Stimulated activated CD4-positive, alpha-beta T cell treated with anti-CD3 and anti-CD28 coated beads, Interleukin-12 subunit alpha, Interleukin-12 subunit beta, amount 100 ng/mL, for 48 hours (primary cell): ENCODE measurements around the gene EVI5.
"Not testable (repeated sequence)": the region's sequence is repeated elsewhere in the genome, so short reads cannot be mapped to it uniquely, and the experiment has no call there.

ENCODE experiments used
- DNase-seq, 3 donors: peaks; one replicate each; pipeline ENCODE4 v3.0.0-alpha.2; 2020; ENCODE audit warnings: low read depth in 2 of 3, low spot score in 1 of 3

Gene EVI5

DNA sequence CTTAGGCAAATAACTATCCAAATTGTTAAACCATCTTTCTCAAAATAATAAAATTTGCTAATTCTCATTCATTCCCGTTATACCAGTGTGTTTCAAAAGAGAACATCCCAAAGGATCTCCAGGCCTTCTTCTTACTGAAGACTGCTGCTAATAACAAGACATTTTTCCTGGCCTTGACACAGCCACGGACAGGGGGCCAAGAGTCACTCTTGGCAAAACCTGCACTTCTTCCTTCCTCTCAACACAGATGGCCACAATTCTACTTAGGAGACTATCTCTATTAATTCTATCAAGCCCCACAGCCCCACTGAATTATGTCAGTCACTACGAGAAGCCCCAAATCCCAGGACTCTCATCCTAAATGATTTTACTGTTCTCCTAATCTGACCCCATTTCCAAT, 86.0 kb downstream of the EVI5 start:
- DNase-seq = no peak

- DNase-seq = no peak
Observed at GRCh38 chr1:92695104-92695503, 89.8 kb downstream of the EVI5 start.

DNA sequence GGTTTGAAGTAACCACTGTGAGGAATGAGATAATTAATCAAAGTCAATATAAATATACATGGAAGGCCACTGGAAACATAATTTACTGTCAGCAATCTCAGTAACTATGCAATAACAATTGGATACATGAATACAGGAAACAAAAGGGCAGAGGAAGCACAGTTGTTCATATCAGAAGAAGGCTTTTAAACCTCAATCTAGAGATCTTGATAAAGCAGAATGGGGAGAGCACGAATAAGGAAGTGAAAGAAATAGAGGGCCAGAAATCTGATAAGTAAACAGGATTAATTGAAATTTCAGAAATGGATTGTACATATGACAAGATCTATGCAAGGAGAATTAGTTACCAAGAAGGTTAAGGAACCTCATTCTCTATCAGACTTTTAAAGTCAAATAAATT, 93.0 kb downstream of the EVI5 start:
- DNase-seq = no peak

- DNase-seq = no peak
Observed at GRCh38 chr1:92690212-92690906, 94.5 kb downstream of the EVI5 start.

- DNase-seq = no peak
Observed at GRCh38 chr1:92679980-92680379, 104.9 kb downstream of the EVI5 start.

DNA sequence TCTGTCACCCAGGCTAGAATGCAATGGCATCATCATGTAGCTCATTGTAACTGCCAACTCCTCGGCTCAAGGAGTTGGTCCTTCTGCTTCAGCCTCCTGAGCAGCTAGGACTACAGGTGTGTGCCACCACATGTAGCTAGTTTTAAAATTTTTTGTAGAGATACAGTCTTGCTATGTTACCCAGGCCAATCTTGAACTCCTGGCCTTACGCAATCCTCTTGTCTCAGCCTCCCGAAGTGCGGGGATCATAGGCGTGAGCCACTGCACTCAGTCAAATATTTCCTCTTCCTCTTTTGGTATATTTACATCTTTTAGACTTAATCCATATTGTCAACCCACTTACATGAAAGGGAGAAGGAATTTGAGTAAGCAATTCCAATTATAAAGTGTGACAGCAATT, 121.1 kb downstream of the EVI5 start:
- DNase-seq = no peak

DNA sequence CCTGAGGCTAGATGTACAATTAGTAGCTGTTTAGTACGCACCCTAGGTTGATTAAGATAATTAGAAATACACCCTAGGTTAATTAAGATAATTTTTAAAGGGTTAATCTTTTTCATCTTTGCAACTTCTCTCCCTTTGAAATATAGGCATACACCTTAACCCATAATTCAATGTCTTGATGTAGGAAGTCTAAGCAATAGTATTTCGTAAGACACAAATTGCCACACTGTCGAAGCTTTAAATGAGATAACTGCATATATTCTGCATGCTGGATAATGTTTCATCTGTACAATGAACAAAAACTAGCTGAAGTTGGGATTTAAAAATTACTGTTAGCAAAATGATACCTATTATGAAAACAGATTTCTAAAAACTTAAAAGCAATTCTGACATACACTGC, 122.9 kb downstream of the EVI5 start:
- DNase-seq = no peak

GRCh38 chr1:92657701-92658100, 127.2 kb downstream of the EVI5 start:
- DNase-seq = no peak

DNA sequence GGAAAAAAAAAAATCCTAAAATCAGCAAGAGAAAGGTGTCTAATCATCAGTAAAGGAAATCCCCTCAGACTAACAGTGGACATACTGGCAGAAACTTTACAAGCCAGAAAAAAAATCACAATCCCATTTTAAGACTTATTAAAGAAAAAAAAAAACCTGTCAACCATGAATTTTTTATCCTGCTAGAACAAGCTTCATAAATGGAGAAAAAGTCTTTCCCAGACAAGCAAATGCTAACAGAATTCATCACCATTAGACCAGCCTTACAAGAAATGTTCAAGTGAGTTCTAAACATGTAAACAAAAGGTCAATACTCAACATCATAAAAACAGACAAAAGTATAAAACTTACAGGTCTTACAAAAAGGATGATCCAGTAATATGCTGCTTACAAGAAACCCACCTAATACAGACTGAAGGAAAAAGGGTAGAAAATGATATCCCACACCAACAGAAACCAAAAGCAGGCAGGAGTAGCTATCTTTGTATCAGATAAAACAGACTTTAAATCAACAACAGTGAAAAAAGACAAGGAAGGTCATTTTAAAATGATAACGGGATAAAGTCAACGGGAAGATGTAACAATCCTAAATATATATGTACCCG, 129.6 kb downstream of the EVI5 start:
- no peak for DNase-seq

- no peak for DNase-seq
Observed at GRCh38 chr1:92653605-92654381, 131.1 kb downstream of the EVI5 start.

GRCh38 chr1:92640686-92641085, 144.2 kb downstream of the EVI5 start:
- not testable (repeated sequence) for DNase-seq

DNA sequence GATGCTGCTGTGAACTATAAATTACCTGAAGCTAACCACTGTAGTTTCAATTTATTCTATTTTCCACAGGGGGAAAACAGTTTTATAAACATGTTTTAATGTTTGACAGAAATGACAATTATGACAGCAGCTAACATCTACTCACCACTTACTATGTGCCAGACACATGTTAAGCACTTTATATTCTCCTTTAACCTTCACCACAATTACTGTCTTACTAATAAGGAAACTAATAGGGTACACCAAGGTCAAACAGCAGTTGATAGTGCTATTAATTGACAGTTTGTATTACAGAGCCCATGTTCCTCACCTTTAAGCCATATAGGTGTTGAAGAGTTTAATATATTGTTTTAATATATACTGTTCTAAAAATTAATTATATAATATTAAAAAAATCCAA, 146.4 kb downstream of the EVI5 start:
- no peak for DNase-seq

GRCh38 chr1:92635203-92635602, 149.7 kb downstream of the EVI5 start:
- not testable (repeated sequence) for DNase-seq

- no peak for DNase-seq
Observed at GRCh38 chr1:92623187-92623778, 161.6 kb downstream of the EVI5 start.

DNA sequence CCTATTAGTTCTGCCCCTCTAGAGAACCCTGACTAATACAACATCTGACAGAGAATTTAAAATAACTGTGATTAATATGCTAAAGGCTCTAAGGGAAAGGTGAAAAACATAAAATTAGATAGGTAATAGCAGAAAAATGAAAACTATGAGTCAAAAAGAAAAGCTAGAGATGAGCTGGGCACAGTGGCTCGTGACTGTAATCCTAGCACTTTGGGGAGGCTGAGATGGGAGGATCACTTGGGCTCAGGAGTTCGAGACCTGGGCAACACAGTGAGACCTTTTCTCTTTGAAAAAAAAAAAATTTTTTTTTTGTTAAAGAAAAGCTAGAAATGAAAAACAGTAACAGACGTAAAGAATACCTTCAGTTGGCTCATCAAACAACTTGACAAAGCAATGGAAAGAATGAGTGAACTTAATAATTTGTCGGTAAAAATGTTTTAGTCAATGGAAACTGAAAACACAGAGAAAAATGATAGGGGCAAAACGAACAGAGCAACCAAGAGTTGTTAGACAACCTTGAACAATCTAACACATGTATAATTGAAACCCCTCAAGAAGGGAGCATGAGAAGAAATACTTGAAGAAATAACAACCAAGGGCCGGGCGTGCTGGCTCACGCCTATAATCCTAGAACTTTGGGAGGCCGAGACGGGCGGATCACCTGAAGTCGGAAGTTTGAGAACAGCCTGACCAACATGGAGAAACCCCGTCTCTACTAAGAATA, 165.3 kb downstream of the EVI5 start:
- DNase-seq = peak in 2 of 3 donors; percentile 8 to 27

DNA sequence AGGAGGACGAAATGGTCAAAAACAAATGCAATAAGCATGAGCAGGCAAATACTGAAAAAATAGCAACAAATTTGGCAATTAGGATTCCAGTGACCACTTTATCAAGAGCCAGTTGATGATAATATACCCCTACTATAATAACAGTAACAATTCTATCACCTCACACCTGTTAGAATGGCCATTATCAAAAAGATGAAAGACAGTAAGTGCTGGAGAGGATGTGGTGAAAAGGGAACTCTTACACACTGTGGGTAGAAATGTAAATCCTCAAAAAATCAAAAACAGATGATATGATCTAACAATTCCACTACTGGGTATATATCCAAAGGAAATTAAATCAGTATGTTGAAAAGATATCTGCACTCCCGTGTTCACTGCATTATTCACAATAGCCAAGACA, 183.9 kb downstream of the EVI5 start:
- DNase-seq = no peak

DNA sequence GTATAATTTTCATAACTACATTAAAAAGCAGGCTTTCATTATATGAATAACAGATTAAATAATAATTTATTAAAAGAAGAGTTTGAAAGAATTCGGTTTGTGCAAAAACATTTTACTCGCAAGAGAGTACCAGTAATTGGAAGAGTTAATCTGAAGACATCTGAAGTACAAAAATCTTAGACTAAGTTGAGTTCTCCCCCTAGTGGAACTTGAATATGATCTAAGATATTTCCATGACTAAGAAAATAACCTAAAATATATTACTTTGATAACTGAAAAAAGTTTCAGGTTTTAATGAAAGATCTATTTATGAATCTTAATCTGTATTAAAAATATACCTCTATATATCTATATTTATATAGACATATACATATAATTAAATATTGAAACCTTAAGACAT, 185.7 kb downstream of the EVI5 start:
- no peak for DNase-seq

DNA sequence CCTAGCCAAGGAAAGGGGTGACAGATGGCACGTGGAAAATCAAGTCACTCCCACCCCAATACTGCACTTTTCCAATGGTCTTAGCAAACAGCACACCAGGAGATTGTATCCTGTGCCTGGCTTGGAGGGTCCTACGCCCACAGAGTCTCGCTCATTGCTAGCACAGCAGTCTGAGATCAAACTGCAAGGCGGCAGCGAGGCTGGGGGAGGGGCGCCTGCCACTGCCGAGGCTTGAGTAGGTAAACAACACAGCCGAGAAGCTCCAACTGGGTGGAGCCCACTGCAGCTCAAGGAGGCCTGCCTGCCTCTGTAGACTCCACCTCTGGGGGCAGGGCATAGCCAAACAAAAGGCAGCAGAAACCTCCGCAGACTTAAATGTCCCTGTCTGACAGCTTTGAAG, 195.5 kb downstream of the EVI5 start:
- DNase-seq = not testable (repeated sequence)

DNA sequence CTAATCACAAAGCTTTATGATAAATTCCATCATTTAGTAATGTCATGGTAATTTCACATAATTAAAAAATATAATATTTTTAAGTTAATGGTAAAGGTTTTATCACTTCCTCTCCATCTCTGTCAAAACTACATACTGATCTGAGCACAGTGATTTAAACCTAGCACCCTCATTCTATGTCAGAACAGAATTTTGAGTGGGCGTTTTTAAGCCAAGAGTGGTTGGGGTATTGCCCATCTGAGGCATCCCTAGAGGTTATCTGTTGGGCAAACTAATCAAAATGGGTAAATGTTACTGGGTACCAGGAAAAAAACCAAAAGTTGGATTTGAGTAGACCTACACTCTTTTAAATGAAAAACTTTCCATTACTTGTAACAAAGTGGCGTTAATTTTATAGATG, 197.5 kb downstream of the EVI5 start:
- DNase-seq = peak; percentile 22 to 47 (median 23)

DNA sequence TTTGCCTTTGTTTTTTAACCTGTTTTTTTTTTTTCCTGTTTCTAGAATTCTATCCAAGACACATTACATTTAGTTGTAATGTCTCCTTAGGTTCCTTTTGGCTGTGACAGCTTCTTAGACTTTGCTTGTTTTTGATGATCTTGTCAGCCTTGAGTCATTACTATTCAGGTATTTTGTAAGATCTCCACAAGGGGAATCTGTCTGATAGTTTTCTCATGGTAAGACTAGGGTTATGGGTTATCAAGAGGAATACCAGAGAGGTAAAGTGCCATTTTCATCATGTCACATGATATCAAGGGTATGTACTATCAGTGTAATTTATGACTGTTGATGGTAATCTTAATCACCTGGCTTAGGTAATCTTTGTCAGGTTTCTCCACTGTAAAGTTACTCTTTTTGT, 199.1 kb downstream of the EVI5 start:
- DNase-seq = no peak

GRCh38 chr1:92584810-92585209, 200.1 kb downstream of the EVI5 start:
- DNase-seq = not testable (repeated sequence)
